Measurements from ENCODE around the gene PSD.

The PSD gene

DNA sequence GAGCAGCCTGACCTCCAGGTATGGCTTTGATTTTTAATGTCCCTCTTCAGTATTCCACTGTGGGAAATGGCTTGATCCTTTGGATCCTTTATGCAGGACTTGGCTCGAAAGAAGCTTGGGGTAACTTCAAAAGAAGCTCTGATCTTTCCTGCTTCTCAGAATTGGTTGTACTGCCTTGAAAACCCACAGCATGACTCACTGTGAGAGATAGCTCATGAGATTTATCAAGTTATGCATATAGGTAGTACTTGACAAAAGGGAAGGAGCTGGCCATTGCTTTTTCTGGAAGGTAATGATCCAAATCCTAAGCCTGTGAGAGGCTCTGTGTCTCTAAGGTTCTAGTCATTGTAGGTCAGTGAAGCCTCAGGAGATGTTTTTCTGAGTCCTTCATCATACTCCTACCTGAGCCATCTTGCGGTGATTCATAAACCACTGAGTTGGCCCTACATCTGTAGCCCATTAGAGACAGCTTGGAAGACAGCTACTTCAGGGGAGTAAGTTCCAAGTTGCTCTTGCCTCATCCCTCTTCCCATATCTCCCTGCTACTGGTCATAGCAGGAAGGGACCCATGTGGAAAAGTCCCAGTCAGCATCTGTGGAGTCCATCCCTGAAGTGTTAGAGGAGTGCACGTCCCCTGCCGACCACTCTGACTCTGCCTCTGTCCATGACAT is 59.7 kb downstream of the PSD start:
- Histone ChIP-seq H3K4me1 (ENCODE audit: insufficient read depth, poor library complexity, severe bottlenecking) (no peaks in the 10 kb centered on the region), H3K27me3 (ENCODE audit: insufficient read depth, poor library complexity, severe bottlenecking) (no peaks in the 10 kb centered on the region), H3K4me3 (ENCODE audit: severe bottlenecking) (no peak overlapping the region), H3K36me3 (ENCODE audit: low read depth) (peaks cover 85% of the 10 kb centered on the region), H3K9me3 (ENCODE audit: severe bottlenecking) (no peaks in the 10 kb centered on the region), H3K27ac (ENCODE audit: poor library complexity, severe bottlenecking) (no peak overlapping the region)
- DNase-seq (ENCODE audit: low spot score) (no peak), ATAC-seq (ENCODE audit: low read depth) (no peak)
- TF ChIP-seq, protein P1, sequence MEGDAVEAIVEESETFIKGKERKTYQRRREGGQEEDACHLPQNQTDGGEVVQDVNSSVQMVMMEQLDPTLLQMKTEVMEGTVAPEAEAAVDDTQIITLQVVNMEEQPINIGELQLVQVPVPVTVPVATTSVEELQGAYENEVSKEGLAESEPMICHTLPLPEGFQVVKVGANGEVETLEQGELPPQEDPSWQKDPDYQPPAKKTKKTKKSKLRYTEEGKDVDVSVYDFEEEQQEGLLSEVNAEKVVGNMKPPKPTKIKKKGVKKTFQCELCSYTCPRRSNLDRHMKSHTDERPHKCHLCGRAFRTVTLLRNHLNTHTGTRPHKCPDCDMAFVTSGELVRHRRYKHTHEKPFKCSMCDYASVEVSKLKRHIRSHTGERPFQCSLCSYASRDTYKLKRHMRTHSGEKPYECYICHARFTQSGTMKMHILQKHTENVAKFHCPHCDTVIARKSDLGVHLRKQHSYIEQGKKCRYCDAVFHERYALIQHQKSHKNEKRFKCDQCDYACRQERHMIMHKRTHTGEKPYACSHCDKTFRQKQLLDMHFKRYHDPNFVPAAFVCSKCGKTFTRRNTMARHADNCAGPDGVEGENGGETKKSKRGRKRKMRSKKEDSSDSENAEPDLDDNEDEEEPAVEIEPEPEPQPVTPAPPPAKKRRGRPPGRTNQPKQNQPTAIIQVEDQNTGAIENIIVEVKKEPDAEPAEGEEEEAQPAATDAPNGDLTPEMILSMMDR (IDR thresholded peaks at IDR 0.05; ENCODE audit: poor library complexity, severe bottlenecking), result no peak

DNA sequence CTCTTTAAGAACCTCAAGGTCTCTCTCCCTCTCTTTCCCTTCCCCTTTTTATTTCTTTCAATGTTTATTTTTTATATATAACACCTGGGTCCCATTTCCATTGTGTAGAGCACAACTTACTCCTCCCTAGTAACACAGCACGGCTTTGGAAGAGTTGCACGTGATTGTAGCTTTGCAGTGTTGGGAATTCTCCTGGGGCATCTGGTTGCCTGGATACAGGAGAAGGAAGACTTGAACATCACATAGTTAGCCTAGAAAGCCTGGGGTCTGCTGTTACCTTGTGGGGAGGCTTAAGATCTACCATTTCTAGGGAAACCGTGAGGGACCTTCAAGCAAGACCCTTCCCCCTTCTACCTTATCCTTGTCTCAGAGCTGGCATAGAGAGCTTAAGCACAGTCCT is 64.1 kb downstream of the PSD start:
- DNase-seq (ENCODE audit: low spot score) (no peak), ATAC-seq (ENCODE audit: low read depth) (no peak)
- Histone ChIP-seq H3K36me3 (ENCODE audit: low read depth) (peaks cover 74% of the 10 kb centered on the region), H3K27me3 (ENCODE audit: insufficient read depth, poor library complexity, severe bottlenecking) (no peaks in the 10 kb centered on the region), H3K27ac (ENCODE audit: poor library complexity, severe bottlenecking) (no peak overlapping the region), H3K9me3 (ENCODE audit: severe bottlenecking) (no peaks in the 10 kb centered on the region), H3K4me3 (ENCODE audit: severe bottlenecking) (no peak overlapping the region), H3K4me1 (ENCODE audit: insufficient read depth, poor library complexity, severe bottlenecking) (no peaks in the 10 kb centered on the region)
- TF ChIP-seq, protein P1 (IDR thresholded peaks at IDR 0.05; ENCODE audit: poor library complexity, severe bottlenecking), result no peak

Data from RWPE2 (cell line).